Cardiac muscle cell (in vitro differentiated cells and primary cell): ENCODE measurements around the gene SAMD4A. TPM values are rescaled to one million over a fixed set of nuclear protein-coding genes. Genes with fewer than 3 reads are reported as not detected.
A peak's percentile ranks its signal among the peaks of the same experiment; 100 is the strongest.
"Not testable (repeated sequence)": the region's sequence is repeated elsewhere in the genome, so short reads cannot be mapped to it uniquely, and the experiment has no call there.

Experiments used
- DNase-seq, 2 donors: peaks; one replicate each; pipeline versions ENCODE4 v3.0.0 to v3.0.0-alpha.2; 2010 to 2017; ENCODE audit warnings: low read depth in 1 of 2, low spot score in 1 of 2
- H3K27ac ChIP-seq: fragments of 200-600 bp; sonication (generic); 2 replicates; pipeline ENCODE4 v1.5.1; 2016
- H3K27me3 ChIP-seq: fragments of 200-600 bp; sonication (generic); 2 replicates; pipeline ENCODE4 v1.6.0; 2016; ENCODE audit warnings: control low read depth
- H3K36me3 ChIP-seq: fragments of 200-600 bp; sonication (generic); 2 replicates; pipeline ENCODE4 v1.5.1; 2016; ENCODE audit warnings: control low read depth
- H3K4me1 ChIP-seq: fragments of 200-600 bp; sonication (generic); 2 replicates; pipeline ENCODE4 v1.8.1; 2017; ENCODE audit warnings: low read depth, mild to moderate bottlenecking, mixed run types
- H3K4me3 ChIP-seq: fragments of 200-600 bp; sonication (generic); 2 replicates; pipeline ENCODE4 v1.5.1; 2016; ENCODE audit warnings: mild to moderate bottlenecking
- H3K9me3 ChIP-seq: fragments of 200-600 bp; sonication (generic); 2 replicates; pipeline ENCODE4 v1.5.1; 2017; ENCODE audit warnings: low read depth, mild to moderate bottlenecking, control low read depth
- polyA plus RNA-seq: library from polyadenylated mRNA; unstranded; fragments of >200 nt; fragmentation: Nextera tagmentation; extraction: Ambion mirVana; gene quantifications from 2 replicates; pipeline ENCODE4 v1.2.1, GENCODE V29; 2016
- total RNA-seq: library from RNA; depleted of rRNA; stranded (reverse); fragments of >200 nt; gene quantifications from 2 replicates; pipeline ENCODE4 v1.2.3, GENCODE V29; 2016
- TF ChIP-seq, protein P1 (sequence below): IDR thresholded peaks from 2 replicates; pipeline ENCODE4 v1.5.1; 2012; ENCODE audit warnings: low read depth, mild to moderate bottlenecking, low read length

Gene SAMD4A
- total and polyA plus RNA-seq, 2 experiments from 2014 or later: 14.4 to 60.4 TPM

- Histone ChIP-seq H3K36me3 (peaks cover 12% of the 10 kb centered on the region), H3K4me3 (no peak overlapping the region), H3K27me3 (no peaks in the 10 kb centered on the region), H3K9me3 (no peaks in the 10 kb centered on the region), H3K27ac (no peak overlapping the region), H3K4me1 (no peaks in the 10 kb centered on the region)
- TF ChIP-seq, protein P1, sequence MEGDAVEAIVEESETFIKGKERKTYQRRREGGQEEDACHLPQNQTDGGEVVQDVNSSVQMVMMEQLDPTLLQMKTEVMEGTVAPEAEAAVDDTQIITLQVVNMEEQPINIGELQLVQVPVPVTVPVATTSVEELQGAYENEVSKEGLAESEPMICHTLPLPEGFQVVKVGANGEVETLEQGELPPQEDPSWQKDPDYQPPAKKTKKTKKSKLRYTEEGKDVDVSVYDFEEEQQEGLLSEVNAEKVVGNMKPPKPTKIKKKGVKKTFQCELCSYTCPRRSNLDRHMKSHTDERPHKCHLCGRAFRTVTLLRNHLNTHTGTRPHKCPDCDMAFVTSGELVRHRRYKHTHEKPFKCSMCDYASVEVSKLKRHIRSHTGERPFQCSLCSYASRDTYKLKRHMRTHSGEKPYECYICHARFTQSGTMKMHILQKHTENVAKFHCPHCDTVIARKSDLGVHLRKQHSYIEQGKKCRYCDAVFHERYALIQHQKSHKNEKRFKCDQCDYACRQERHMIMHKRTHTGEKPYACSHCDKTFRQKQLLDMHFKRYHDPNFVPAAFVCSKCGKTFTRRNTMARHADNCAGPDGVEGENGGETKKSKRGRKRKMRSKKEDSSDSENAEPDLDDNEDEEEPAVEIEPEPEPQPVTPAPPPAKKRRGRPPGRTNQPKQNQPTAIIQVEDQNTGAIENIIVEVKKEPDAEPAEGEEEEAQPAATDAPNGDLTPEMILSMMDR: no peak
- DNase-seq: no peak
These were observed 227.9 kb downstream of the SAMD4A start for GRCh38 chr14:54794796-54795195.

GRCh38 chr14:54796961-54797360 is 230.0 kb downstream of the SAMD4A start:
- no peaks in the 10 kb centered on the region for H3K36me3 ChIP-seq
- DNase-seq: peak in 1 of 2 donors; percentile 41
- no peak overlapping the region for H3K27ac ChIP-seq

DNA sequence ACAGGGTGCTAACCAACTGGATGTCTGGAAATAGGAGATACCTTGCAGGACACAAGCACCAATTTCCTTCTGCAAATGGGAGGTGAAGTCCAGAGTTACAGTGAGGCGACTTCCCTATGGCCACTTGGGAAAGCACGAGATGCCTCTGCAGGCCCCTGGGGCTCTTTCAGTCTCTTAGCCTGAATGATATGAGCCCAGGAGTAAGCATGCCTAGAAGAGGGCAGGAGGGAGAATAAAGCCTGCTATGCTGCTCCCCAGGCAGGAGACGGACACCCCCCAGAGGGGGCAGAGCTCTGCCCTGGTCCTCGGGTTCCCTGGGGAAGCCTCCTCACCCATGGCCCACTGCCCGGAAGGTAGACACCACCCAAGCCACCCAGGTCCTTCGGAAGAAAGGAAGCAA is 230.6 kb downstream of the SAMD4A start:
- Histone ChIP-seq H3K4me1 (no peaks in the 10 kb centered on the region), H3K9me3 (no peaks in the 10 kb centered on the region)
- TF ChIP-seq, protein P1: no peak

More at GRCh38 chr14:54796961-54797360, 230.0 kb downstream of the SAMD4A start:
- Histone ChIP-seq H3K9me3 (no peaks in the 10 kb centered on the region), H3K4me1 (no peaks in the 10 kb centered on the region), H3K27me3 (no peaks in the 10 kb centered on the region), H3K4me3 (no peak overlapping the region)
- TF ChIP-seq, protein P1: no peak

GRCh38 chr14:54797986-54798385 is 231.1 kb downstream of the SAMD4A start:
- Histone ChIP-seq H3K4me1 (no peaks in the 10 kb centered on the region), H3K36me3 (no peaks in the 10 kb centered on the region), H3K9me3 (no peaks in the 10 kb centered on the region), H3K27ac (no peak overlapping the region), H3K4me3 (no peak overlapping the region), H3K27me3 (no peaks in the 10 kb centered on the region)
- TF ChIP-seq, protein P1: no peak
- DNase-seq: no peak

More for the DNA sequence above, 230.6 kb downstream of the SAMD4A start:
- Histone ChIP-seq H3K27ac (no peak overlapping the region), H3K27me3 (no peaks in the 10 kb centered on the region), H3K36me3 (no peaks in the 10 kb centered on the region), H3K4me3 (no peak overlapping the region)
- no peak for DNase-seq

DNA sequence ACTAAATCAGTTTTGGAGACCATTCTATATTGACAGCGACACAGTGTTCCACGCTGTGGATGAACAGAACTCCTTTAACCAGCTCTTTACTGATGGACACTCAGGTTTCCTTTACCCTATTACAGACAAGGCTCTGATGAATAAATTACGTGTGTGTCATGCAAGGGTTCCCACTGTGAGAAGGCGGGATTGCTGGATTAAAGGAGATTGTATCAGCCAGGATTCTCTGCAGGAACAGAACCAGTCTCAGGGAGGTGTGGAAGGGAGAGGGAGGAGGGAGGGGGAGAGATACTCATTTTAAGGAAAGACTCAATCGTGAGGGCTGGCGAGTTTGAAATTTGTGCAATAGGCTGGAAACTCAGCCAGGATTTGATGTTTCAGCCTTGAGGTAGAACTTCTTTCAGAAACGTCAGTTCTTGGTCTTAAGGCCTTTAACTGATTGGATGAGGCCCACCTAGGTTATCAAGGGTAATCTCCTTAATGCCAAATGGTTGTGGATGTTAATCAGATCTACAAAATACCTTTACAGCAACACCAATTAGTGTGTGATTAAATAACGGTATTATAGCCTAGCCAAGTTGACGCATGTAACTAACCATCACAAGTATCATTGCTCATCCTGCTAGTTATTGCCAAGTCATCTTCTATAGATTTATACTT is 231.7 kb downstream of the SAMD4A start:
- Histone ChIP-seq H3K4me1 (no peaks in the 10 kb centered on the region), H3K4me3 (no peak overlapping the region), H3K36me3 (no peaks in the 10 kb centered on the region), H3K9me3 (no peaks in the 10 kb centered on the region), H3K27me3 (no peaks in the 10 kb centered on the region), H3K27ac (no peak overlapping the region)
- TF ChIP-seq, protein P1: no peak
- DNase-seq: no peak

DNA sequence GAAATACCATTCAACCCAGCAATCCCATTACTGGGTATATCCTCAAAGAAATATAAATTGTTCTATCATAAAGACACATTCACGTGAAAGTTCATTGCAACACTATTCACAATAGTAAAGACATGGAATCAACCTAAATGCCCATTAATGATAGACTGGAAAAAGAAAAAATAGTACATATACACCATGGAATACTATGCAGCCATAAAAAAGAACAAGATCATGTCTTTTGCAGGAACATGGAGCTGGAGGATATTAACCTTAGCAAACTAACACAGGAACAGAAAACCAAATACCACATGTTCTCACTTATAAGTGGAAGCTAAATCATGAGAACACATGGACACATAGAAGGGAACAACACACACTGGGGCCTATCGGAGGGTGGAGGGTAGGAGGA is 234.6 kb downstream of the SAMD4A start:
- H3K4me1 ChIP-seq, DNase-seq, H3K9me3 ChIP-seq, H3K27me3 ChIP-seq, H3K36me3 ChIP-seq, H3K4me3 ChIP-seq, H3K27ac ChIP-seq: not testable (repeated sequence)
